Stimulated activated CD8-positive, alpha-beta memory T cell treated with anti-CD3 and anti-CD28 coated beads, Interleukin-15, amount 100 ng/mL, for 4 hours (primary cell): ENCODE measurements around the gene ASPG.
A peak's percentile ranks its signal among the peaks of the same experiment; 100 is the strongest.

Experiments used
- DNase-seq, 2 donors: peaks; one replicate each; pipeline ENCODE4 v3.0.0-alpha.2; 2020; ENCODE audit warnings: low read depth in 2 of 2

Gene ASPG

DNA sequence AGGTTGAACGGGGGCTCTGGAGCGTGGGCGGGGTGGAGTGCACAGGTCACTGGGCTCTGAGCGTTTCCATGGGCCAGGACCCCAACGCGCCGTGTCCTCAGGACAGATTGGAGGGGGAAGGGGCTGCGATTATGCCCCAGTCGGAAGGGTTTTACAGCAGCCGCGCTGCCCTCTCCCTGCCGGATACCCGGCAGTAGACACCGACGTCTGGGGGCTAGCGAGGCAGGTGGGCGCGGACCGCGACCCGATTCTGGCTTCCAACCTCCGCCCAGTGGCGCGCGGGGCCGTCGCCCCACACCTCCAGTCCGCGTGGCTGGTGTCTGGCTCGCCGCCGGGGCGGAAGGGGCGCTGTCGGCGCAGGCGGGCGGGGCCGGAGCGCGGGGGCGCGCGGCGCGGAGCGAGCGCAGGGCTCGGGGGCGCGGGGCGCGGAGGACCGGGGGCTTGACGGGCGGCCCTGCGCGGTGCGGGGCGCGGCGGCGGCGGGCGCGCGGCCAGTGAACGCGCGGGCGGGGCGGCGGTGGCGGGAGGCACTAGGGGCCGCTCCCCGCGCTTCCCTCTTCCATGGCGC is 50.5 kb downstream of the ASPG start:
- no peak for DNase-seq

DNA sequence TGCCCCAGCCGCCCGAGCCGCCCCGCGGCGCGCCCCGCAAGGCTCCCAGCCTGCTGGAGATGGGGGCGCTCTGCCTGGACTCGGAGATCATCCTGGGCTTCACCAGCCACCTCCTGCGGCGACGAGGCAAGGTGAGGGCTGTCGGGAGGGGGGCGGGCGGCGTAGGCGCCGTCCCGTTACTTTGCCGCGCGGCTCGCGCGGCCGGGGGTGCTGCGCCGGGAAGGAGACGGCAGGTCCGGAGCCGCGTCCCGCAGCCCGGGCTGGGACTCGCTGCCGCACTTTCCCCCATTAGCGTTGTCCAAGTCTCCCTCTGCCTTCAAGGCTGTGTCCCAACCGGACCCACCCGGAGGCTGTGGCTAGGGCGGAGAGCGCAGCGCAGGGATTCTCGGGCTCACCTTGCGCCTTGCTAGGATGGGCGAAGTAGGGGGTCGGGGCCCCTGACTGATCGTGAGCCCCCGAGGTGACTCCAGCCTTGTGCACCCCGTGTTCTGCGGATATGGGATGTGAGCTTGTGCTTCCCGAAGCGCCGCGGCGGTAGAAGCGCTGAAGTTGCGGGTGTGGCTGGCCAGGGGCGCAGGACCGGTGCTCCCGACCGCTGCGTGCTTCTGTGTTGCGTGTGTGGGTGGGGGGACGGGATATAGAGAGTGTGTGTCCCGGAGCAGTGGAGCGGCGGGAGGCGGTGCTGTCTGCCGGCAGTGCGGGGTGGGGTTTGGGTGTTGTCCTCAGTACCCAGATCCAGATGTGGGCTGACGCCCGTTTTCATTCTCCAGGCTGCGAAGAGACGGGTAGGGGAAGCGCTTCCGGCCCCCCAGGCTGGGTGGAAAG is 51.2 kb downstream of the ASPG start:
- DNase-seq = no peak

DNA sequence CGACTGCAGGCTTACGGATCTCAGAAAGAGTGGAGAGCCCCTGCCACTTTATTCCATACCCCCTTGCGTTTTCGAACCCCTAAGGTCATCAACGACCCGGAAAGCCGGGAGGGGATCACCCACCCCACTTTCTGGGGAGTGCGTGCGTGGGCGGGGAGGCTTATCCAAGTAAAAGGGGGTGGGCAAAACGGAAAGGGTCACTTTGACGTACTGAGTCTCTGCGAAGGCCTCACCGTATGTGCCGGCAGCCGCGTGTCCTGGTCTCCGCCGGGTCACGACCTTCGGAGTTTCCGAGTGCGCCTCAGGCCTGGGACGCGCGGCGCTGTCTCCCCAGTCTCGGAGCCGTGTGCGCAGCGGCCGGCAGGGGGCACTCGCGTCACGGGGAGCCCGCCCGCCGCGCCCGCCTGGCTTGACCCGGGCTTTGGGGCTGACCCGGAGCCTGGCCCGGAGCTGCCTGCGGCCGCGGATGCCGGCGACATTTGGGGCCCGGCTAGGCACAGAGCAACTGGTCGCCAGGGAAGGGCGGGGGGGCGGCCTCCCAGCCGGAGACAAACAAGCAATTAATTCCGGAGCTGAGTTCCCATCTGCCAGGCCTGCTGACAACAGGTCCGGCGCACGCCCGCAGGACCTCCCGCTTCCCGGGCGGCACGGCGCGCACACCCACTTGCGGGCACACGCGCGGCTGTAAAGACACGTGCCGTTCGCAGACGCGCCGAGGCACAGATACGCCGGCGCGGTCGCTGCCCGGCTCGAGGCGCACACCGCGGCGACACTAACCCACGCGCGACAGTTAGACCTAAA is 52.0 kb downstream of the ASPG start:
- DNase-seq = peak in 1 of 2 donors; percentile 32

DNA sequence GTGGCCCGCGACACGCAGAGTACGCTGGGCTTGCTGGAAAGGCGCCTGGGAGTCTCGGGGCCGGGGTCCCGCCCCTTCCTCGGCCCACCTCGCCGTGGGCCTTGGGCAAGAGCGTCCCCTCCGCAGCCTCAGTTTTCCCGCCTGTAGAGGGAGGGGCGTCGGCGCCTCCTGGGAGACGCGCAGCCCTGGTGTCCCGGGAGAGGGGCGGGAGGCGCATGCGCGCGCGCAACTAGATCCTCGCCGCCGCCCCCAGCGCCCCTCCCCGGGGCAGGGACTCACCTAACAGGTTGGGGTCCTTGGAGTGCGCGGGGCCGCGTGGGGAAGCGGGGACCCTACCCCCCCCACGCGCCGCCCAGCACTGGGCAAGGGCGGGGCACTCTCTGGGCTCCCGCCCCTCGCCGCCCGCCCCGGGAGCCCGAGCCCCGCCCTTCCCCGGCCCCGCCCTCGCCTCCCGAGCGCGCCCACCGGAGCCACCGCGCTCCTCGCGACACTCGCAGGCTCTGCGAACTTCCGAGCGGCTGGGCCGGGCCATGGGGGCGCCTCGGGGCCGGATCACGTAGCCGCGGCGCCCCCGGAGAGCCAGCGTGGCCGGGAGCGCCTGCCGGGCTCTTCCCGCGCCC is 52.7 kb downstream of the ASPG start, which contains the start of gene KIF26A:
KIF26A (plus strand) TSS at position 490 of the 620 bp plus-strand sequence. CDS start 136 bp downstream, outside the sequence.
- no peak for DNase-seq

DNA sequence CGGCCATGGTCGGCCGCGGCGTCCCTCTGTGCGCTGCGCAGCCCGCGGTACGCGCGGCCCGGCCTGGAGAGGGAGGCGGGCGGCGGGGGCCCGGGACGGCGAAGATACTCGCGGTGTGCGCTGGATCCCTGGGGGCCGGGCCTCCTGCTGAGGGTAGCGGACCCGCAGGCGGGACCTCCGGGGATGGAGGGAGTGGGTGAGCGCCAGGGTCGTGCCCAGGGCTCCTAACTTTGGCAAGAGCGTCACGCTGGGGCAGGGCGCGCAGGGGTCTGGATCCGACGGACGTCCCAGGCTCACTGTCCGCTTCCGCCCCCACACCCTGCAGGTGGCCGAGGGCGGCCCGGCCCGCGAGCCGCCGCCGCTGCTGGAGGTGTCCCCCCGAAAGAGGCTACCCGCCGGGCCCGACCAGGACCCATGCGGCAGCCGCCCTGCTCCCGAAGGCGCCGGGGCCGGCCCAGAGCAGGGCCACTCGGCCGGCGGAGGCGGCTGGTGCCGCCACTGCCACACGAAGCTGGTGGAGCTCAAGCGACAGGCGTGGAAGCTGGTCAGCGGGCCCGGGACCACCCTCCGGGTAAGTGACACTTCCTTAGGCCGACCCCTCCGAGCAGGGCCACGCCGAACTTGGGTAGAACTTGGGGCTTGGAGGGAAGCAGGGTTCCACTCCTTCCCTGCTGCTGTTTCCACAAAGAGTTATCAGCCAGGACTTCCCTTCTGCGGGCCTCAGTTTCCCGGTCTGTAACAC is 53.4 kb downstream of the ASPG start:
- DNase-seq = no peak

DNA sequence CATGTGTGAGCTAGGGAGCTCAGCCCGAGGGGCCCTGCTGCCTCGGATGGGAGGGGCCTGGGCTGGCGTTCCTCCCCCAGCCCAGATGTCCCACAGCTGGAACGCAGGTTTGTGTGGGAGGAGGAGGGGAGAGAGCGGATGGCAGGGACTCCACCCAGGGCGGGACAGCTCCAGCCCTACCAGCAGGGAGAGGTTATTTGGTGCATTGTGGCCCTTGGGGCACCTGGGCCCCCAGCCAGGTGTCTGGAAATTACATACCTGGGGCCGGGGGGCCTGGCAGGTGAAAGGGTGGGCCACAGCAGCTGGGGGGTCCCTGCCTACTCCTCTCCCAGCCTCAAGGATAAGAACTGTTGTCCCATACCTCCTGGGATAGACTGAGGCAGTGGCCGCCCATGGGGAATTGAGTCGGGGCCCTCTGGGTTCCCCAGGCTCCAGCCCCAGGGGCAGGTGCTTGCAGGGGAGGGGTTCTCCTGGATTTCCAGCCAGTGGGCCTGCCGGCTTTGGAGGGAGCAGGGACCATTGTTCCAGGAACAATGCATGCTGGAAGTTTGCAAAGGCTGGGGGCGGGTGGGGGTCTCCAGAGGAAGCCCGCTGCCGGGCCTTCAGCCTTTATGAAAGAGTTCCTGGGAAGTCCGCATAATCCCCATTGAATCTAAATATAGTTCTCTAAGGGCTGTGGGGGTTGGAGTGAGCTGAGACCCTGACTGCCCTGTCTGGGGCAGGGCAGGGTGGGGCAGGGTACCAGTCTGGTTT is 54.1 kb downstream of the ASPG start:
- no peak for DNase-seq

DNA sequence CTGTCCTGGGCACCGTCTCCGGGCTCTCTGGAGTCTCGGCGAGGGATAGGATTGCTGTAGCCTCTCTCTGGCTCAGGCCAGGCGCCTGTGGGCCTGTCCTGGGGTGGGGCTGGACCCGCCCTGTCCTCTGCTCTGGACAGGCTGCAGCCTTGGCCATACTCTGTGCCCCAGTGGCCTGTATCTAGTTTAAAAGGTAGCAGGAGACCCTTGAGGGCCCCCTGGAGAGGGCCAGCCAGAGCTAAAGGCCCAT is 54.6 kb downstream of the ASPG start:
- DNase-seq = no peak

DNA sequence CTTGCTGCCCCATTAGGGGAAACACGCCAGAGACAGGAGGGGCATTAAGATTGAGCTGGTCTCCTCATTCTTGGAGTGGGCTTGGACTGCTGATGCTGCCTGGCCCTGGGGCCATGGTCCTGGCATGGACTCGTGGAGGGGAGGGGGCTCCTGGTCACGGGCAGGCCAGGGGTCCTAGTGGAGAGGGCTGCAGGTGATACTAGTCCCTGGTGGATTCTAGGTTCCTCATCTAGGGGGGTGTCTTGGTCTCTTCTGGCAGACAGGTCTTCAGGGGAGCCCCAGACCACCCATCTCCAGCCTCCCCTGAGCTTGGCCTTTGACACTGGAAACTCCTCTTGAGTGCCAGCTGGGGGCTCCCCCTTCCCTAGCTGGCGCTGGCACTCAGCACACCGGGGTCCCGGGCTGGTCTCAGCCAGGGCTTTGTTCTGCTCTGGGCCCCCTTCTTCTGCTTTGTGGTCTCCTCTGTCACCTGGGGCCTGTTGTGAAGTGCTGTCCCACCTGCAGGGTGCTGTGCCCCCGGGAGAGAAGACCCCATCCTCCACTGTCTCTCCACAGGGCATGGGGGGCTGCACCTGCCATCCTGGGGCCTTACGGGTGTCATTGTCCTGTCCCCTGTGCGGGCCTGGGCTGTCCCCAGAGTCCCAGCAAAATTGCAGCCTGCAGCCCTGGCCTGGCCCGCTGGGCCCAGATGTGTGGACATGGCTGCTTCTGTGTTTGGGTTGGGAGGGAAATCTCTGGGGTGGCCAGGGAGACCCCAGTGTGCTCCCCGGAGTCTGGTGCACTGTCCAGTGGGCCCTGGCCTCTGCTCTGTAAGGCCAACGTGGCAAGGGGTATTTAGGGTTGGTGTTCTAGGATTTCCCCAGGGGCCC is 55.2 kb downstream of the ASPG start:
- DNase-seq = no peak

DNA sequence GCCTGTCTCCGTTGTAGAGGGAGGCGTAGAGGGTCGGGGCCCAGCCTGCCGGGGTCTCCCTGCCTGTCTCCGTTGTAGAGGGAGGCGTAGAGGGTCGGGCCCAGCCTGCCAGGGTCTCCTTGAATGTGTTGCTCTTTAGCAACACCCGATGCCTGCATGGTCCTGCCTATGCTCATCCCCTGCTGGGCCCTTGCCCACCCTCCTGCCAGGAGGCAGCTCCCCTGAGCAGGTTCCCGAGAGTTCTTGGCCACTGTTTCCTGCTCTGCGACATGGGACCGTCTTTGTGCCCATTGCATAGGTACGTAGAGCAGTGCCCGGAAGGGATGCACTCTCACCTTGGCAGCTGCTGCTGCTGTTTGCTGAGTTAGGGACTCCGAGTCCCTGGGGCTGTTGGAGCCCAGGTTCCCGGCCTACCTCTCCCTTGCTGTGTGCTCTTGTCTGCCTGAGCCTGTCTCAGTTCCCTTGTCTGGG is 56.2 kb downstream of the ASPG start:
- no peak for DNase-seq

DNA sequence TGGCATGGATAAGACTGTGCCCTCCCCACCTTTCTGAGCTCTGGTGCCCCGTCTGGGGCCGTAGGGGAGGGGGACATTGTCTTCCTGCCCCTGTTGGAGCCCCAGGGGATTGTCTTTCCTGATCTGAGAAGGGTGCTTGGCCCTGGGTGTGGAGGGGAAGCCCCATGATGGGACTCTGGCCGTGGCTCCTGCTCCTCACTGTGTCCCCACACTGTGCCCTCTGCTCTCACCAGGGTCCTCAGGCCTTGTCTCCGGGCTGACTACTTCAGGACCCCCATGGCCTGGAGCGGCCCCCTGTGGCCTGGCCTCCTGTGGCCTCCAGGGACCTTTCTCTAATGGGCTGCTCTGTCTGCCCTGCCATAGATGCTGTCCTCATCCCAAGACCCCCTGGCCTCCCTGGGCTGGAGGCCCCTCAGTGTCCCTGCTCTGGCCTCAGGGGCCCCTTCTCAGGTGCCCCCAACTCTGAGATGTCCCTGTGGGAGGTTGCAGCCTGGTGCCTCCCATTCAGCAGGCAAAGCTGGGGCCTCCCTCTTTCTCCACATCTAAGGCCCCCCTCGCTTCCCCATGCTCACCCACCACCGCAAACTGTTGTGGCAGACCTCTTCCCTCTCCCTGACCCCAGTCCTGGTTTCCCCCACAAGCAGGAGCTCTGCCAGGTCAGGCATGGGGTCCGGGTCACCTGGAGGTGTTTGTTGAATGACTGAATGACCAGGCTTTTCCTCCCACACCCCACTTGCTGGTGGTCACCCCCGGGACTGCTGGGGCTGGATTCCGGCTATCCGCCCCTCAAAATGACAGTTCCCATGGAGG is 56.8 kb downstream of the ASPG start:
- DNase-seq = no peak

DNA sequence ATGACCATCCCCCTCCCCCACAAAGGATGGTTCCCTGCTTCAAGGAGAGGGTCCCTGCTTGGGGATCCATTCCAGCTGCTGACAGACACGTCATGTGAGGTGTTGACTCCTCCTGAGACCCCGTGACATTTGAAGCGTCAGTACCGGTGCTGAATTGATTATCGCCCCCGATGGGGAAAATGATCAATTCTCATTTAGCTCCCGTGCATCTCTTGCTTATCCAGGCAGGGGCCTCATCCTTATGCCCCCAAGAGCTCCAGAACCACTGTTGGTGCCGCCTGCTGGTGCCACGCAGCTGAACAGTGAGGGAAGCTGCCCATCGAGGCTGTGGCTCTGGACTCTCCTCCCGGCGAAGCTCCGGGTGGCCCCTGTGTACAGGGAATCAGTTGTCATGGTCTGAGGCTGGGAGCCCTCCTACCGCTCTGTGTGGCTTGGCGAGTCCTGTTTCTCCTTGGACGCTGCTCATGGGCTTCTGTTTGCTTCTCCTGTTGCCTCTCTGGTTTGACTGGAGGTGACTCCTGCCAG is 57.5 kb downstream of the ASPG start:
- no peak for DNase-seq

DNA sequence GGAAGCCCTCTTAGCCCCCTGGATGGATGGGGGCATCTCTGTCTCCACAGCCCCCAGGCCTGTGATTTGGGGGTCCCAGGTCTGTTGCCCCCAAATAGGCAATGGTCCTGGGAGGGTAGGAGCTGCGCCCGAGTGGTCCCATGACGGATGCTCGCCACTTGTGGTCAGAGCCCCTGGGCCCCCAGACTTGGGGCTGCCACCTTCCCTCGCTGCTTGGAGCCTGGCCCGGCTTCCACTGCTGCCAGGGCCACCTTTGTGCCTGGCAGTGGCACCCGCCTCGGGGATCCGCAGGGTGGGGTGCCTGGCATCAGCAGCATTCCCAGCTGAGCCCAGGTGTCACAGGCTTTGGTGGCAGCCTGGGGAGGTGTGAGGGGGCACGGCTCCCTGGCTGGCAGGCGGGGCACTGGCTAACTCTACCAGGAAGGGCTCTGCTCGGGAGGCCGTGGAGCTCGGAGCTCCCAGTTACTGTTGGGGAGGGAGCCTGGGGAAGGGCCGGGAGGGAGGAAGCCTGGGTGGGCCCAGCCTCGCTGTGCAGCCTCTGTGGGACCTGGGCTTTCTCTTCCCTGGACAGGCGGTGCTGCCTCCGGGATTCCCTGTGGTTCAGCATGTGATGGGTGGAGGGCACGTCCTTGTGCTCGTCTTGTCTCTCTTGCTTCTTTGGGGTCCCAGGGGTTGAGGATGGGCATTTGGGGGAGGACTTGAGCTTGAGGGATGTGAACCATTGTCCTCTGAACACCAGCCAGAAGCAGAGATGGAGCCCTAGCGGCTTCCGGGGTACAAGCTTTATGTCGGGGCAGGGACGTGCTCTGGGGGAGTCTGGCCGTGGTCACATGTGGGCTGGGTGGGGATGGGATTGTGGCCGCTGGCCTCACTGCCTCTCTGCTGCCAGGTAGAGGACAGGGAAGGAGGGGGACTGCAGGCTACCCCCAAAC is 58.3 kb downstream of the ASPG start:
- DNase-seq = no peak

DNA sequence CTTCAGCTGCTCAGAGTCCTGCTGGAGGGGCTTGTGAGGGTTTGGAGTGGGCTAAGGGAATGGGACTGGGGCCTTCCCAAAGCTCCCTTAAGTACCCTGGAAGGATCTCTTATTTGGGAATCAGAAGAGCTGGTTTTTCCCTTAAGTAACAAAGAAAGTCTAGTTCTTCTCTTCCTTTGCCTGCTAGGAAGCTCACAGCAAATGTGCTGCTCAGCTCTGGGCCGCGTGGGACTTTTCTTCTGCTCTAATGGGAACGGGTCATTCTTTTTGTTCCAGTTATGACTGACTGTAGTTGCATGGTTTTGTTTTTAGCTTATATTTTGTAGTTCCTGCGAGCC is 58.9 kb downstream of the ASPG start:
- DNase-seq = no peak

DNA sequence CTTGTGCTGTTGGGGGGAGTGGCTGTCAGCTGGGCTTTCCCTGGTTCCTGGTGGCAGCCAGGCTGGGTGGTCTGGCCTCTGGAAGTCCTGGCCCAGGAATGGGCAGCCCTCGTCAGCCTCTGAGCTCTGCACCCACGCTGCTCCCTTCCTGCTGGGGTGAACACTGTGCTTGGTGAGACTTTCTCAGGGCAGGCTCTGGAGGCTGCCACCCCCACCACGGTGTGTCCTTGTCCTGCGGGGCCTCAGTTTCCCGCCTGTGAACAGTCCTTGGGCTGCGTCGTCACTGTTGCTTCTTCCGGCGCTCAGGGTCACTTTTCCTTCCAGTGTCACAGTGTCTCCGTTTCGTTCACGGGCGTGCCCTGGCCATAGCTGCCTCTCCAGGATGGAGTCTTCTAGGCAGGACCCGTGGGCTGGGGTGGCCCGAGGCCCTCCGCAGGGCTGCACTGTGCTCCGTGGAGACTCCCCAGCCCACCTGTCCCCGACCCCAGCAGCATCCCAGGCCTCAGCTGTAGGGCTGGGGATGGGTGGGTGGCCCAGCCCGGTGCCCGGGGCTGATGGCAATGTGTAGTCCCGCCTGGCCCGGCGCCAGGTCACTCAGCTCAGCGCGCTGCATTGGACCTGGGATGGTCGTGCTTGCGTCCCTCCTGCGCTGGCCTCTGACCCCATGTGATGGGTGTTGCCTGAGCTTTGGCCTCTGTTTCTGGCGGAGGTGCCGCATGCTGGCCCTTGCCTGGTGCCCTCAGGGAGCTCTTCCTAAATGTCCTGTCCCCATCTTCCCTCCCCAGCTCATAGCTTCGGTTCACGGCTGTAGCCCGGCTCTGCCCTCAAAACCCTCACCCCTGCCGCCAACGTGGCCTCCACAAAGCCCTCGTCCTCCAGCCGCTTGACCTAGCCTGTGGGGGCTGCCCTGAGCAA is 59.7 kb downstream of the ASPG start:
- no peak for DNase-seq

DNA sequence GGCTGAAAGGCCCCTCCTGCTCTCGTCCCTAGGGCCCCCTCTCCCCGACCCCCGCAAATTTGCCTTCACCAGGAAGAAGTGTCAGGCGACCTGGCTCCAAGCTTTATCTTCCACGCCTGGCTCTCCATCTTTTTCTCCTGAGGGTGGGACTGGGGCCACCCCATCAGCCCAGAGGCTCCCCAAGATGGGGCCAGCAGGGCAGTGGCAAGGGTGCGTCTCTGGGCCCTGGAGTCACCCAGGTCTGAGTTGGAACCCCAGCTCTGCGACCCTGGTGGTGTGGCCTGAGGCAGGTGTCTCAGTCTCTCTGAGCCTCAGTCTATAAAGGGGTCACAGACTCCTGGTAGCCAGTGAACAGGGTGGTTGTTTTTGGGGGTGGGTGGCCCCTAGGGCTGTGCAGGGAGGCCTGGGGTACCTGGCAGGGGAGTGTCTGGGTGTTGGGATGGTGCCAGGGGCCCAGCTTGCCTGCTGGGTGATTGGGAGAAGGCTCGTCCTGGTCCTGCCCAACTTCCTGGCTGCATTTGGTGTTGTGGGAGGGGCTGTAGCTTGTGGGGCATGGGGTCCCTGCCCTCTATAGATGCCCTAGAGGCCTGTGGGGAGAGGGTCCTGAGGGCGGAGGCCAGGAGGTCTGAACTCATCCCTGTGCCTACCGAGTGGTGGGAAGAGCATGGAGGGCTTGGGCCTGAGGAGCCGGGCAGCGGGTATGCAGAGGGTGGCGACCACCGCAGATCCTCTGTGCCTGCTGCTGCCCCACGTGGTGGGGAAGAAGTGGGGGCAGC is 60.5 kb downstream of the ASPG start:
- no peak for DNase-seq
